B cell (primary cell): Measurements from ENCODE around the gene IL36A. TPM values are rescaled to one million over a fixed set of nuclear protein-coding genes. Genes with fewer than 3 reads are reported as not detected.

Source experiments
- ATAC-seq: fragments of 200-7000 bp; cut with Tn5 transposase; one replicate; pipeline ENCODE4 v1.10.0; 2021; ENCODE audit warnings: low read depth, mild to moderate bottlenecking, moderate number of reproducible peaks, moderate library complexity
- CTCF ChIA-PET: fragments of 350-600 bp; sonication (Branson Sonifier 250); formaldehyde crosslinking; loops from one replicate; lab custom pipeline; 2021; ENCODE audit warnings: antibody characterized with exemption, inconsistent platforms; lab: Charles Lee
- POLR2A ChIA-PET: fragments of 350-600 bp; sonication (Branson Sonifier 250); formaldehyde crosslinking; loops from one replicate; lab custom pipeline; 2021; ENCODE audit warnings: antibody characterized with exemption; lab: Charles Lee
- DNase-seq: peaks from one replicate; pipeline ENCODE4 v3.0.0; 2013
- H2AFZ ChIP-seq: 2 replicates; pipeline ENCODE4 v1.6.1; 2012; ENCODE audit warnings: mild to moderate bottlenecking, low read depth, low read length; ENCODE audit not compliant: insufficient read depth, poor library complexity, severe bottlenecking
- H3K27ac ChIP-seq, 2 donors: 1 replicate in 1 of 2; 2 replicates in 1 of 2; pipeline ENCODE4 v1.5.1; 2012 to 2013; ENCODE audit warnings: low read length in 2 of 2, mild to moderate bottlenecking in 2 of 2, moderate library complexity in 1 of 2
- H3K27me3 ChIP-seq, 4 experiments: fragments of 200-600 bp in 1 of 4; sonication (generic) in 1 of 4; replicated peaks in 1 of 4; 1 replicate in 2 of 4; 2 replicates in 2 of 4; pipeline versions ENCODE4 v1.6.1 to v1.7.0; 2013 to 2016; ENCODE audit warnings: low read length in 3 of 4, mild to moderate bottlenecking in 2 of 4, mixed read lengths in 1 of 4, moderate library complexity in 1 of 4; ENCODE audit not compliant: insufficient read depth in 4 of 4, control insufficient read depth in 3 of 4; ENCODE audit errors: control extremely low read depth in 1 of 4
- H3K36me3 ChIP-seq, 2 experiments: replicated peaks in 1 of 2; 1 replicate in 1 of 2; 2 replicates in 1 of 2; pipeline versions ENCODE4 v1.6.1 to v1.7.1; 2013; ENCODE audit warnings: low read length in 1 of 2; ENCODE audit not compliant: insufficient read depth in 2 of 2, control insufficient read depth in 1 of 2; ENCODE audit errors: control extremely low read depth in 1 of 2, extremely low read depth in 1 of 2
- H3K4me1 ChIP-seq, 2 donors: fragments of 200-600 bp in 1 of 2; sonication (generic) in 1 of 2; 1 replicate in 1 of 2; 2 replicates in 1 of 2; pipeline versions ENCODE4 v1.5.1 to v1.6.1; 2013 to 2017; ENCODE audit warnings: low read length in 2 of 2; ENCODE audit not compliant: control insufficient read depth in 2 of 2, insufficient read depth in 2 of 2
- H3K4me2 ChIP-seq: replicated peaks from 2 replicates; pipeline ENCODE3; 2012; ENCODE audit warnings: mild to moderate bottlenecking, low read depth, low read length; ENCODE audit not compliant: poor library complexity, severe bottlenecking
- H3K4me3 ChIP-seq, 5 experiments: fragments of 200-600 bp in 1 of 5; sonication (generic) in 1 of 5; 1 replicate in 3 of 5; 2 replicates in 2 of 5; pipeline versions ENCODE4 v1.5.1 to v1.7.0; 2011 to 2016; ENCODE audit warnings: low read length in 4 of 5, mild to moderate bottlenecking in 4 of 5, low read depth in 2 of 5, control low read depth in 1 of 5, moderate library complexity in 1 of 5; ENCODE audit not compliant: insufficient read depth in 1 of 5; ENCODE audit errors: control extremely low read depth in 1 of 5, extremely low read depth in 1 of 5
- H3K79me2 ChIP-seq: fragments of 200-600 bp; sonication (generic); one replicate; pipeline ENCODE4 v1.6.0; 2016; ENCODE audit warnings: low read length; ENCODE audit not compliant: control insufficient read depth, insufficient read depth
- H3K9ac ChIP-seq: fragments of 200-600 bp; sonication (generic); 2 replicates; pipeline ENCODE4 v1.6.1; 2017; ENCODE audit warnings: mild to moderate bottlenecking, low read length, moderate library complexity
- H3K9me3 ChIP-seq, 3 donors: one replicate each; pipeline versions ENCODE4 v1.6.1 to v1.7.1; 2013; ENCODE audit warnings: low read length in 2 of 3; ENCODE audit not compliant: control insufficient read depth in 2 of 3, insufficient read depth in 1 of 3; ENCODE audit errors: control extremely low read depth in 1 of 3
- H4K20me1 ChIP-seq: 2 replicates; pipeline ENCODE4 v1.6.0; 2012; ENCODE audit warnings: mild to moderate bottlenecking, low read length; ENCODE audit not compliant: insufficient read depth, control insufficient read depth, poor library complexity, severe bottlenecking
- H3K27ac Mint-ChIP-seq: one replicate; pipeline ENCODE4 v1.8.0; 2021; ENCODE audit warnings: mixed read lengths
- H3K27me3 Mint-ChIP-seq: one replicate; pipeline ENCODE4 v1.8.0; 2021; ENCODE audit warnings: mixed read lengths
- H3K4me1 Mint-ChIP-seq: one replicate; pipeline ENCODE4 v1.8.0; 2021; ENCODE audit warnings: mixed read lengths
- H3K4me3 Mint-ChIP-seq: one replicate; pipeline ENCODE4 v1.8.0; 2021; ENCODE audit warnings: mixed read lengths
- H3K9me3 Mint-ChIP-seq: one replicate; pipeline ENCODE4 v1.8.0; 2022; ENCODE audit warnings: mixed read lengths; ENCODE audit not compliant: insufficient read depth
- EZH2 ChIP-seq: IDR thresholded peaks from 2 replicates; pipeline ENCODE4 v1.6.1; 2012; ENCODE audit warnings: borderline replicate concordance, low read depth, mild to moderate bottlenecking, moderate library complexity, low read length; ENCODE audit not compliant: insufficient read depth, poor library complexity, severe bottlenecking
- WGBS: methylation state at CpG from one replicate; pipeline ENCODE4 v1.1.5; 2013; ENCODE audit warnings: missing lambda C conversion rate; ENCODE audit not compliant: insufficient coverage; 5-methylcytosine and 5-hydroxymethylcytosine counted together
- intact Hi-C: fragments of 100-400 bp; cut with micrococcal nuclease; formaldehyde crosslinking; loops from one replicate; pipeline ENCODE4 v1.10.0; 2022
- polyA plus RNA-seq: library from polyadenylated mRNA; depleted of rRNA; stranded (reverse); fragments of >200 nt; gene quantifications from 2 replicates; pipeline ENCODE4 v1.2.3, GENCODE V29; 2012
- total RNA-seq, 2 donors: library from RNA; stranded (reverse); fragments of 120-200 nt in 1 of 2; gene quantifications; 1 replicate in 1 of 2; 2 replicates in 1 of 2; pipeline versions ENCODE4 v1.2.3 to v1.2.4, GENCODE V29; 2013 to 2022
- TF ChIP-seq, protein P1 (sequence below): fragments of 200-600 bp; IDR thresholded peaks from one replicate; pipeline ENCODE4 v1.8.0; 2022; ENCODE audit warnings: antibody characterized with exemption, mild to moderate bottlenecking

Gene IL36A
- total and polyA plus RNA-seq, 2 donors (not counting 1 experiment from before 2014, with no cell fraction given) = not detected

DNA sequence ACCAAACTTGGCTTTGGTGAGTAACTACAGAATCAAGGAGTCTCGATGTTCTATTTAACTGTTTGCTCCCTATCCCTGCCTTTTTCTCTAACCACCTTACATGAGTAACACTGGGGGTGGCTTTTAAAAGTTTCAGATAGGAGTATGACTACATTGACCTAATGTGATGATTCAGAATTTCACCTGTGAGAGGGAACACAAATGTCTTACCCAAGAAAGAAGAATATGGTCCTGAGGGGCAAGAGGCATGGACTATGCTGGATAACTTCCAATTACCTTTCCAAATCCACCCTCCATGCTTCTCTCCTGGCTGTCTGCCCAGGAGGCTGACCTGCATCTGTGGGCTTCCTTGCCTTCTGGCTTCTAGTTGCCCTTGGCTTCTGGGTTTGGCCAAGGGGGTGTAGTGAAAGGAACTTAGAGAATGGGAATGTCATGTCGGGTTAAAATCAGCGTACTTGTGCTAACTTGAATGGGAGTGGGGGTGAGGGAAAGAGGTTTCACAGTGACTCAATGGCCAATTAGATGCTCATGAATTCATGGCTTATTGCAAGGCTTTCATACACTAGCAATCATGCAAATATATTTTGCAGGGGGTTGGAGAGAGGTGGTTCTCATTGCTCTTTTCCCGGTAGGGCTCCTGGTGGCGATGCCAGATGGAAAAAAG, 32.7 kb upstream of the IL36A start:
- Histone ChIP-seq H3K9me3 (no peaks in the 10 kb centered on the region), H3K27me3 (peaks cover 0 to 2% (median under 1%) of the 10 kb centered on the region in 4 experiments), H3K79me2 (no peaks in the 10 kb centered on the region), H3K4me2 (no peak overlapping the region), H3K36me3 (no peaks in the 10 kb centered on the region), H3K4me1 (no peaks in the 10 kb centered on the region), H4K20me1 (no peaks in the 10 kb centered on the region), H3K9ac (no peak overlapping the region), H3K4me3 (no peak overlapping the region), H2AFZ (no peak overlapping the region), H3K27ac (no peak overlapping the region)
- ATAC-seq (no peak), DNase-seq (no peak)
- Mint-ChIP-seq H3K4me3 (no peak overlapping the region), H3K4me1 (no peaks in the 10 kb centered on the region), H3K27me3 (peaks cover 37% of the 10 kb centered on the region), H3K27ac (no peak overlapping the region), H3K9me3 (no peaks in the 10 kb centered on the region)
- intact Hi-C loops = no loop called here
- ChIA-PET CTCF (no interaction called here), POLR2A (no interaction called here)
- 90% methylated on average over 2 of the region's 5 CpGs for WGBS
- TF ChIP-seq EZH2 = no peak
- TF ChIP-seq, protein P1, sequence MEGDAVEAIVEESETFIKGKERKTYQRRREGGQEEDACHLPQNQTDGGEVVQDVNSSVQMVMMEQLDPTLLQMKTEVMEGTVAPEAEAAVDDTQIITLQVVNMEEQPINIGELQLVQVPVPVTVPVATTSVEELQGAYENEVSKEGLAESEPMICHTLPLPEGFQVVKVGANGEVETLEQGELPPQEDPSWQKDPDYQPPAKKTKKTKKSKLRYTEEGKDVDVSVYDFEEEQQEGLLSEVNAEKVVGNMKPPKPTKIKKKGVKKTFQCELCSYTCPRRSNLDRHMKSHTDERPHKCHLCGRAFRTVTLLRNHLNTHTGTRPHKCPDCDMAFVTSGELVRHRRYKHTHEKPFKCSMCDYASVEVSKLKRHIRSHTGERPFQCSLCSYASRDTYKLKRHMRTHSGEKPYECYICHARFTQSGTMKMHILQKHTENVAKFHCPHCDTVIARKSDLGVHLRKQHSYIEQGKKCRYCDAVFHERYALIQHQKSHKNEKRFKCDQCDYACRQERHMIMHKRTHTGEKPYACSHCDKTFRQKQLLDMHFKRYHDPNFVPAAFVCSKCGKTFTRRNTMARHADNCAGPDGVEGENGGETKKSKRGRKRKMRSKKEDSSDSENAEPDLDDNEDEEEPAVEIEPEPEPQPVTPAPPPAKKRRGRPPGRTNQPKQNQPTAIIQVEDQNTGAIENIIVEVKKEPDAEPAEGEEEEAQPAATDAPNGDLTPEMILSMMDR = no peak

DNA sequence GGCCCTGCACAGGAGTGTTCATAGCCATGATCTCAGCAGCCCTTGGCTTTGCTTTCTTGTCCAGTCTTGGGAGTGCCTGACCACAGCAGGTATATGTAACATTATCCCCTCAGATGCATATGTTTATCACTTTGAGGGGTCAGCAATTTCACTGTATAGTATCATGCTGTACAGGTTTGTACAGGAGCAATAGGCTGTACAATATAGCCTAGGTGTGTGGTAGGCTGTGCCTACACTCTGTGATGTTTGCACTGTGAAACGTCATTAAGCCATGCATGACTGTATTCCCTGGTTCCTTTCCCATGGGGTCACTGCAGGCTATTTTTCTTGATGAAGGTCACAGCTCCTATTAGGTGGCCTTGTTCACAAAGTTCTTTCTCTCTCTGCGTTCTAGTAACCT, 32.1 kb upstream of the IL36A start:
- no peak overlapping the region for H3K4me2 ChIP-seq
- peaks cover 0 to 5% (median 1%) of the 10 kb centered on the region in 4 experiments for H3K27me3 ChIP-seq
- DNase-seq = no peak
- H3K27ac Mint-ChIP-seq = no peak overlapping the region
- no peaks in the 10 kb centered on the region for H3K79me2 ChIP-seq
- no peak overlapping the region for H3K9ac ChIP-seq
- H2AFZ ChIP-seq = no peak overlapping the region
- peaks cover 37% of the 10 kb centered on the region for H3K27me3 Mint-ChIP-seq
- H3K4me3 ChIP-seq = no peak overlapping the region
- H3K4me1 Mint-ChIP-seq = no peaks in the 10 kb centered on the region
- intact Hi-C loops = no loop called here
- ChIA-PET CTCF (no interaction called here), POLR2A (no interaction called here)
- no peaks in the 10 kb centered on the region for H4K20me1 ChIP-seq
- 36% methylated on average over 2 of the region's 2 CpGs for WGBS
- H3K9me3 ChIP-seq = no peaks in the 10 kb centered on the region
- TF ChIP-seq, protein P1 = no peak
- TF ChIP-seq EZH2 = no peak
- H3K4me3 Mint-ChIP-seq = no peak overlapping the region
- no peak for ATAC-seq
- no peaks in the 10 kb centered on the region for H3K4me1 ChIP-seq
- no peaks in the 10 kb centered on the region for H3K36me3 ChIP-seq
- no peaks in the 10 kb centered on the region for H3K9me3 Mint-ChIP-seq
- no peak overlapping the region for H3K27ac ChIP-seq
